ENCODE data around the gene MFSD6.

The MFSD6 gene

GRCh38 chr2:190534310-190535120 lies 126.4 kb downstream of the MFSD6 start, which contains the start of gene NEMP2:
Gene NEMP2 (minus strand): TSS chr2:190534722. CDS start chr2:190534655, 67 bp downstream.
- peak; percentile 66 to 69 for DNase-seq

GRCh38 chr2:190535121-190535439 lies 126.9 kb downstream of the MFSD6 start:
- no peak for DNase-seq

- DNase-seq = no peak
Observed at GRCh38 chr2:190535586-190535985, 127.4 kb downstream of the MFSD6 start.

GRCh38 chr2:190537765-190538164 lies 129.6 kb downstream of the MFSD6 start:
- no peak for DNase-seq

GRCh38 chr2:190538201-190538600 lies 130.0 kb downstream of the MFSD6 start:
- no peak for DNase-seq

GRCh38 chr2:190540048-190540447 lies 131.9 kb downstream of the MFSD6 start:
- DNase-seq = no peak

- DNase-seq = no peak
Observed at GRCh38 chr2:190545093-190545492, 136.9 kb downstream of the MFSD6 start.

GRCh38 chr2:190545555-190546385 lies 137.6 kb downstream of the MFSD6 start:
- no peak for DNase-seq

- DNase-seq = no peak
Observed at GRCh38 chr2:190546734-190547133, 138.6 kb downstream of the MFSD6 start.

- DNase-seq = no peak
Observed at GRCh38 chr2:190547886-190548285, 139.7 kb downstream of the MFSD6 start.

- DNase-seq = no peak
Observed at GRCh38 chr2:190550137-190550536, 142.0 kb downstream of the MFSD6 start.

Data from activated CD4-positive, alpha-beta T cell treated with anti-CD3 and anti-CD28 coated beads, Interleukin-2, amount 50 U/mL, for 4 hours (primary cell).